SKM-1 treated with dmso at 0.1 percent for 144 hours (cell line): ENCODE measurements around the gene CDH23.

ENCODE experiments used
- DNase-seq: peaks from one replicate; lab custom pipeline; 2025; ENCODE audit not compliant: unreplicated experiment; lab: John Stamatoyannopoulos, UW

The CDH23 gene

DNA sequence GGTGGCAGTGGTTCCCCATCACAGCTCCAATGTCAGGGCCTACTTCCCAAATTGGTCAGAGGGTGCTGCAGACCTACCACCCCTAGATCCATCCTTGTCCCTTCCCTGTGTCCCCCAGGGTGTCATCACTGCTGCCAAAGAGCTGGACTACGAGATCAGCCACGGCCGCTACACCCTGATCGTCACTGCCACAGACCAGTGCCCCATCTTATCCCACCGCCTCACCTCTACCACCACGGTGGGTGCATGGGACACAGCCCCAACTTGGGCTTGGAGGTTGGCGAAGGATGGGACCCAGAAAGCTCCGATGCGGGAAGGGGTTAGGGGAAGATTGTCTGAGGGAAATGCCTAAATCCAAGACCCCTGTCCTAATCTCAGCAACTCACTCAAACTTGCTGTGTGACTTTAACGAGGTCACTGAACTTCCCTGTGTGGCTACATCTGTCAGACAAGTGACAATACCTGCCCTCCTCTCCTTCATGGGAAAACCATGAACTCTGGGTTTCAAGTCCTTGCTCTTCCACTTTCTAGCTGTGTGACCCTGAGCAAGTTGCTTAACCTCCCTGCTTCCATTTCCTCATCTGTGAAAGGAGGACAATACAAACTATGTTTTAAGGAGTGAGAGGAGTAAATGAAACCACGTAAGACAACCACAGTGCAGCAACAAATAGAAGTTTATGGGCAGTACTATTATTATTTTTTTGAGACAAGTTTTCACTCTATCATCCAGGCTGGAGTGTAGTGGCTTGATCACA is 381.5 kb downstream of the CDH23 start:
- DNase-seq, result peak; percentile 20

GRCh38 chr10:71779641-71780040 is 382.9 kb downstream of the CDH23 start:
- no peak for DNase-seq

DNA sequence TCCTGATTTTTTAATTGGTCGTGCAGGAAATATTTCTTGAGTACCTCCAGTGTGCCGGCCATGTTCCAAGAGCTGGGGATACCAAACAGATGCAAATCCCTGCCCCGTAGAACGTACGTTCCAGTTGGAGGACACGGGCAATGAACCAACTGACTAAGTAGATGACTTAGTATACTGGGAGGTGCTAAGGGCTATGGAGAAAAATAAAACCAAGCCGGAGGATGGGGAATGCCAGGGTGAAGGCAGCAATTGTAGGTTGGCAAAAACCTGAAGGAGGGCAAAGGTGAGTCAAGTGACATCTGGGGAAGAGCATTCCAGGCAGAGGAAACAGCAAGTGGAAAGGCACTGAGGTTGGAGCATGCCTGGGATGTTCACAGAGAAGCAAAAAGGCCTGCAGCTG is 383.4 kb downstream of the CDH23 start:
- no peak for DNase-seq

DNA sequence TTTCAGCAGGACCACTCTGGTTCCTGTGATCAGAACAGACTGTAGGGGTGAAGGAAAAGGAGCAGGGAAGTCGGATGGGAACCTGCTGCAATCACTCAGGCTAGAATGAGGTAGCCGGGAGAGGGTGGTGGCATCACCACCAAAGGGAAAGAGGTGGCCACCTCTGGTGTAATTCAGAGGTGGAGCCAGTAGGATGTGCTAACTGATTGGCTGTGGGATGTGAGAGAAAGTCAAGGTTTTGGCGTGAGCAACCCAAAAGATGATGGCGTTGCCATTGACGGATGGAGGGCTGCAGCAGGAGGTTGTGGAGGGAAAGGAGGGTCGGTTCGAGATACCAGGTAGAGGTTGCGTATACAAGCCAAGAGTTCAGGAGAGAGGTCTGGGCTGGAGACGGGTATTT is 384.0 kb downstream of the CDH23 start:
- no peak for DNase-seq

DNA sequence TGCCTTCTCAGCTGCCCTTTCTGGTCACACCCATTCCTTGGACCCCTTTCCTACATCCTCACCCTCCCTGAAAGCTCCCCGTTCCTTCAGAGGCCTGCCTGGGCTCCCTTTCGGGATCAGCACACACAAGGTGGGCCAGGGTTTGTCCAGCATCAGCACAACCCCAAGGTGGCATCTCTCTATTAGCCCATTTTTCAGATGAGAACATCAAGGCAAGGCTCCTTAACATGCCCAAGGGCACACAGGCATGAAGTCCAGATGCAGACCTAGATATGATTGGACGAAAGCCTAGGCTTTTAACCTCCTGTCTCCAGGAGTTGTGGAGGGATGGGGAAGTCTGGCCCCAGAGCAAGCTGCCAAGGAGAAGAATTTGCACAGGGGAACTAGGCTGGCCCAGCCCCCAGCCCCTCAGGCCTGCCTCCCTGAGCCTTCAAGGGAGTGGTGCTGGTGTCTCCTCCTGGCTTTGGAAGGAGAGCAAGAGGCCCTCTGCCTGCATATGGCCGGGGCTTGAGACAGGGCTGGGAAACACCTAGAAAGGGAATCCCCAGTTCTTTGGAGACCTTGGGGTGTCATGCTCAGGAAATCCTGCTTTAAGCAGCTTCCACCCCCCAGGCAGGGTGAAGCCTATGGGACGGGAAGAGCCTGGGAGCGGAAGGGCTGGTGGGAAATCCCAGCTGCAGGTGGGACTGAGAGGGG is 385.6 kb downstream of the CDH23 start:
- no peak for DNase-seq

DNA sequence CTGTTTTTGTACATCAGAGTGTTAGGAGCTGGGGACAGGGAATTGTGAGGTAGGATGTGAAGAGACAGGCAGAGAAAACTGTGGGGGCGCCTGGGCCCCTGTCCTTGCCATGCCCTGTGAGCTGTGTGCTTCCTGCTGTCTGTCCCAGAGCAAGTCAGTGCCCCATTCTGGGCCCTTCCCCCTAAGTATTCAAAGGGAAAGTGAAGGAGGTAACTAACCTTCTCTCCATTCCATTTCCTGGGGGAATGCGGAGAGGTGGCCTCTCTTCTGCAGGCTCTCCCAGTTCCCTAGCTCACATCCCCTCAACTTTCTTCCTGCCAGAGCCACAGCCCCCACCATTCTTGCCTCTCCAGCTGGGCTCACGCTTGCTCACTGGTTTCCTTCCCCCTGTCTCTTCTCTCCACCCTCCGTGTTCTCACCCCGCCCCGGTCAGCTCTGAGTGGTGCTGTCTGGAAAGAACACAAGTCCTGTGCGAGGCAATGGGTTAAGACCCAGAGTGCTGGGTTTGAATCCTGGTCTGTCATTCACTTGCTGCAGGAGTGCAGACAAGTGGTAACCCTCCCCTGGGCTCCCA is 386.3 kb downstream of the CDH23 start:
- DNase-seq, result no peak

DNA sequence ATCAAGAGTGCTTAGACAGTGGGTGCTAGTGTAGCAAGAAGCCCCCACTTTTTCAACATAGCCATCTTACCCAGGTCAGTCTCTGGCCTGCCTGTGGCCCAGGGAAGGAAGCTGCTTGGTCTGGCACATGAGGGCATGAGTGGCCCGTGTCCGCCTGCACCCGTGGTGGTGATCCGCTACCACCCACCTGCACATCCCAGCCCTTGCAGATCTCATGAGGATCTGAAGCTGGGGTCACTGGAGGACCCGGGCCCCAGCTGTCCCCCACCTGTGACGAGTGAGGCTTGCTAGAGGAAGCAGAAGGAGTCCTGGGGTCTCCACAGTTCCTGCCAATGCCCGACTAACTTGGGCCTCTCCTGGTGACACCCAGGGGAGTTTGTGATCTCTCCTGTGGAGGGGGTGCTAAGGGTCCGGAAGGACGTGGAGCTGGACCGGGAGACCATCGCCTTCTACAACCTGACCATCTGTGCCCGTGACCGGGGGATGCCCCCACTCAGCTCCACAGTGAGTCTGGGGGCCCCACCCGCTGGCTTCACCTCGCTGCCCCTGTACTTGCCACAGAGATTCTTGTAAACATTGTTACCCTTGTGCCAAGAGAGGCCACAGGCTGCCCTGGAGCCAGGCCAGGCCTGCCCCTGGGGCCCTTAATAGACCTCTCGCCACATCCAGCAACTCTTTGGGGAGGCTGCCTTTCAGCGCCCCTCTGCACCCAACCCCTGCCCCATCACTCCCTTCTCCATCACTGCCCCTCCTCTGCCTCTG is 387.4 kb downstream of the CDH23 start:
- DNase-seq, result no peak

- no peak for DNase-seq
Observed at GRCh38 chr10:71784679-71785272, 388.1 kb downstream of the CDH23 start.

- no peak for DNase-seq
Observed at GRCh38 chr10:71788954-71789353, 392.2 kb downstream of the CDH23 start.

GRCh38 chr10:71789871-71790270 is 393.2 kb downstream of the CDH23 start:
- no peak for DNase-seq

- DNase-seq, result no peak
Observed at GRCh38 chr10:71790749-71791440, 394.2 kb downstream of the CDH23 start.

DNA sequence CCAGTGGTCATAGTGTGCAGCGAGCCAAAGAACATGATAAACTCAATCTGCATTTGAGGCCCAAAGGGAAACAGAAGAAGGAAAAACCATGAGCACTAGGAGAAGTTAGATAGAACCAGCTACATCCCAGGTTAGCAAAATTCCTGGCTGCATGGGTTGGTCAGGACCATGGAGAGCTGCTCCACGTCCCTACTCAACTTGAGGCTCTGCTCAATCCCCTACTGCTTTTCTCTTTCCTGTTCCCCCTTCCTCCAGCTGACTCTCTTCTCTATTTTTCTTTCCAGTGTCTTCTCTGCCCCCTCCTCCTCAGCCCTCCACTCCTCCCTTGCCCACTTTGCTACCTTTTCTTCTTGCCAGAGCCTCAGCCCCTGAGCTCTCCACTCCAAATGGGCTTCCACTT is 398.5 kb downstream of the CDH23 start:
- no peak for DNase-seq

DNA sequence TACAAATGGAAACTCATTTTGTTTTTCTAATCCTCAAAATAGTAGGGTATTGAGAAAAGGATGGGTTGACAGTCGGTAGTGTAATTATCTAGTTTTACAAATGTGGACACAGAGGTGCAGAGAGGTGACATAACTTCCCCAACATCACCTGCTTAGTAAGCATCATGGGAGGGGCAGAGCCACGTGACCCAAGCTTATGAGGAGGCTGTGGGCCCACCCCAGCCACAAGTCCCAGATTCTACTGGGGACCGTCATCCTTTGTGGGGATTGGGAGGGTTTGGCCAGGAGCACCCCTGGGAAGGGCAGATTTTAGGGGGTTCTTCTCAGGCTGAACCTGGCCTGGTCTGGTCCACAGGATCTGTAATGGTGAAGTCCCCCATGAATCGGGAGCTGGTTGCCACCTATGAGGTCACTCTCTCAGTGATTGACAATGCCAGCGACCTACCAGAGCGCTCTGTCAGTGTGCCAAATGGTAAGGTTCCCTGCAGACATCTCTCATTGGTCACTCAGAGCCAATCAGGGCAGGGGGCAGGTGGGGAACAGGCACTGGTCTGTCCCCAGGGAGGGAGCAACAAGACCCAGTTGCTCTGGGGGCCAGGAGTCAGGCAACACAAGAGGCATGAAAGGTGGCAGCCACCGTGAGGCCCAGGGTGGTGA is 400.2 kb downstream of the CDH23 start:
- DNase-seq, result no peak

DNA sequence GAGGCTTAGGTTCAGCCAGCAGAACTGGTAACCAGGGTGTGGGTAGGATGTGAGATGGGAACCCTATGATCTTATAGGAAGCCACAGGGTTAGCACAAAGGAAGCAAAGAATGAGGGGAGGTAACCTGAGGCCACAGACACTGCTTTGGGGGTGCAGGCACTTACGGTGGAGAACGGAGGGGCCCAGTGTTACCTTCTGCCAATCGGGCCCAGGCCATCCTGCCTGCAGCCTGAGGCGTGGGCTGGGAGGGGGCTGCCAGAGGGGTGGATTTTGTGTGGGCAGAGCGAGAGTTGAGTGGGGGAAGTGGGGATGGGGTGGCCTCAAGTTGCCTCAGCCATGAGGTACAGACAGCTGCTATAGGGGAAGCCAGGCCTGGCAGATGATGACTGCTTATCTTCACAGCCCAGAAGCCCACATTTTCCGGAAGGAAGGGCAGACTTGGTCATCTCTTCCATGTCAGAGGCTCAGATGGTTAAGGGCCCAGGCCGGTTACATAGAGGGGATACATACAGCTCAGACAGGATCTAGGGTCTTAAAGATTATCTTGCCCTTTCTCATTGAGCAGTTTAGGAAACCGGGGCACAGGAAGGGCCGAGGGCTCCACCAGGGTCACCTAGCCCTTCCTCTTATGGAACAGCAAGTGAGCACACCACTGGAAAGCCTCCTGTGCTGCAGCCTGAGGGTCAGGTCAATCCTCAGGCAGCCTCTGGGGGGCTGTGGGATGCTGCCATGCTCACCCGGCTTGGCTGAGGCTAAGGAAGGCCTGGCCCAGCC is 401.0 kb downstream of the CDH23 start:
- peak; percentile 91 for DNase-seq

GRCh38 chr10:71798308-71798624 is 401.5 kb downstream of the CDH23 start:
- no peak for DNase-seq

DNA sequence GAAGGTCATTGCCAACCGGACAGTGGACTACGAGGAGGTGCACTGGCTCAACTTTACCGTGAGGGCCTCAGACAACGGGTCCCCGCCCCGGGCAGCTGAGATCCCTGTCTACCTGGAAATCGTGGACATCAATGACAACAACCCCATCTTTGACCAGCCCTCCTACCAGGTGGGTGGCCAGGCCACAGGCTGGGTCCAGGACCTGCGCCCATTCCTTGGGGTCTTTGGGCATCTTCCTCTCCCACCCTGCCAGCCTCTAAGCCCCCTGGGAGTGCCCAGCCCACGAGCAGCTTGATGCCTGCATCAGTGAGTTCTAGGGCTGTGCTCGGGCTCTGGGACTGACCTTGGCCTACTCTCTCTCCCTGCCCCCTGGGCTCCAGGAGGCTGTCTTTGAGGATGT is 402.4 kb downstream of the CDH23 start:
- no peak for DNase-seq

DNA sequence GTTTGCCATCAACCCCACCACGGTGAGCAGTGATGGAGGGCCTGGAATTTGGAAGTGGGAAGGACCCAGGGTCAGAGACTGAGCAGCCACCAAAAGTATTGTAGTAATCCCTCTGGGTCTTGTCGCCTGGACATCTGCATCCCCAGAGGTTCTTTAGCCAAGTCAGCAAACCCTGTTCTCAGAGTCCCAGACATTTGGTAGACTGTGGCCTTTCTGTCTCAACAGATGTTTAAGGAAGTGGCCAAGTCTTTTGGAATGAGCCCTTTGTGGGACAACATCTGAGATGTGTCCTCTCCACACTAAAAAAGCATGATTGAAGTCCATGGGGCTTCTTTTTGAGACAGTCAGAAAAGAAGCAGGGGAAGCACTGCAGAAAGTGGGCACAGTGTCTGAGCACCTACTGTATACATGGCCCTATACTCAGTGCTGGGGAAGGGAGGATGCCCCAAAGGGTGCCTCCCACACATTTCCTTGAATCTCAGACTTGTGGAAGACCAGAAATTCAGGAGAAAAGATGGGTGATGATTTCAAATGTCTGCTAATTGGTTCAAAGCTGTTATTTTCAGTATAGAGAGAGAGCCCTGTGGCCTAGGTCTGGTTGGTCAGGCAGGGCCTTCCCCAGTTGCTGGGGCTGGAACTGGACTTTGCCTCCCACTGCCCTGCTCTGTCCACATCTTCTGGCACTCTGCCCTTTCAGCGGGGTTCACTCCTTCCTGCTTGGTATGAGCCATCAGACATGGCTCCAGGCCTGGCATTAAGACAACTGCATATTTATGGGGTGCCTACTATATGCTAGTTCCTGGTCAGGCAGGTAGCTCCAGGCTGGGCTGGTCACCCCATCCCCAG is 403.1 kb downstream of the CDH23 start:
- no peak for DNase-seq

DNA sequence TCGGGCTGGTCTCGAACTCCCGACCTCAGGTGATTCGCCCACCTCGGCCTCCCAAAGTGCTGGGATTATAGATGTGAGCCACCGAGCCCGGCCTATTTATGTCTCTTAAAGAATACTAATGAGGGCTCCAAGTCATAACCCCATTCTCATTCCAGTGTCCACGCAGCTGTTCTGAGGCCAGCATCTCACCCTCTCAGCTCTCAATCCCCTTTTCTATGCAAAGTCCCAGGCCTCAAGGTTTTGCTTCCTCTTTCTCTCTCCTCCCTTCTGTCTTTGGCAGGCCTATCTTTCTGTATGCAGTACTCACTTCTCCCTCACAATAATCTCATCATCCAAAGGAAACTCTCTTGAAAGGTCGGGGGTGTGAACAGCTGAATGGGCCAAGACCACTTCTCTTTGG is 404.6 kb downstream of the CDH23 start:
- DNase-seq, result peak; percentile 67

GRCh38 chr10:71802235-71802634 is 405.5 kb downstream of the CDH23 start:
- DNase-seq, result no peak
